Measurements from ENCODE around the gene PLRG1. TPM values are rescaled to one million over a fixed set of nuclear protein-coding genes. Genes with fewer than 3 reads are reported as not detected.

PLRG1 gene
- total RNA-seq, 1 donor from 2014 or later: 79.7 TPM

DNA sequence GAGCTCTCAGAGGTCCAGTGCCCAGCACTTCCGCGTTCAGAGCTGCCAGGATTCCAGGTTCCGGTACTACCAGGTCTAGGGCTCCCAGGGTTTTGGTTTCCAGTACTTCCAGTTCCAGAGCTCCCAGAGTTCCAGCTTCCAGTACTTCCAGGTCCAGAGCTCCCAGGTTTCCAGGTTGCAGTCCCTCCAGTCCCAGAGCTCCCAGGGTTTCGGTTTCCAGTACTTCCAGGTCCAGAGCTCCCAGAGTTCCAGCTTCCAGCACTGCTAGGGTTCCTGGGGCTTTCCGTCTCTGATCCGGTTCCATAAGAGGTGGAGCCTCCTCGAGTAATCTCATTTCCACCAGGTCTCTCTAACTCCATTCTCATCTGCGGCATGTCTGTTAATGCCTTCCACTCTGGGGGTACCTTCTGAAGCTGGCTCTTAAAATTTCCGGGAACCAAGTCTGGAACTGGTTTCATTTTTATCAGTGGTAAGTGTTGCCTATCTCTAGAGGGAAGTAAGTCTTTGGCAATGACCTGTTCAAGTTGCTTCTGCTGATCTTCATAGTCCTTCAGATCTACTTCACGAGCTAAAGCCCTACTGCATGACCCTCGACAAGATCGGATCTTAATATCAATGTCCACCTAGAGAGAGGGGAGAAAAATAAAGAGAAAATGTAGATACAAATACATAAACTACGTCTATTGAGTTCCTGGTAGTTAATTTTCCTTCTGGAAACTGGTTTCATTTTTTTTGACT is 36.3 kb upstream of the PLRG1 start:
- no peaks in the 10 kb centered on the region for H3K27me3 Mint-ChIP-seq (ENCODE audit: unreplicated experiment)

DNA sequence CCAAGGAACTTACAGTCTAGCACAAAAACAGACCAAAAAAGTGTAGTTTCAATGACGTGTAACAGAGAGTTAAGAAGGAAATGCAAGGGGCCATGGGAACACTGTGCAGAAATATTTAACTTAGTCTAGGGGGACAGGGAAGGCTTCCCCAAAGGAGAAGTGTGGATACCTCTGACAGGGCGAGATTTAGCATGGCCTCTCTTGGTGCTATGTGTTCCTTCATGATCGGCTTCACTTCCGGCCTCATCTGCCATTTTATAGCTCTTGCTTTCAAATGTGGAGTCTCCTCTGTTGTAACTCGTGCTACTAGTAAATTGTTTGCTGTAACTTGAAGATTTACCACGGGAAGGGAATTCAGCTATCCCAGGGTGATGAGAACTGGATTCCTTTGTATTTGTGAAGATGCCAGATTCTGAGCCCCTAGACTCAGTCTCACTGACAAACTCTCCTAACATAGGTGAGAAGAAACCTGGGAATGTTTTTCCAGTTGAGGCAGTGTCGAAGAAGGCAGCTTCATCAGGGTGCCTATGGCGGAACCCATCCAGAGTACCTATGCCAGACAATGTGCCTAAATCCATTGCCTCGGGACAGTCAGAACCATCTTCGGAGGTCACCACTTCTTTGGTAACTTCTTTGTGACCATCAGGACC is 35.3 kb upstream of the PLRG1 start:
- Mint-ChIP-seq H3K27me3 (ENCODE audit: unreplicated experiment) (no peaks in the 10 kb centered on the region), H3K4me3 (ENCODE audit: unreplicated experiment) (no peak overlapping the region), H3K27ac (ENCODE audit: unreplicated experiment) (no peak overlapping the region), H3K9me3 (ENCODE audit: unreplicated experiment) (no peaks in the 10 kb centered on the region), H3K36me3 (ENCODE audit: unreplicated experiment) (no peaks in the 10 kb centered on the region), H3K4me1 (ENCODE audit: low read depth, unreplicated experiment) (no peaks in the 10 kb centered on the region)
- TF ChIP-seq, protein P1, sequence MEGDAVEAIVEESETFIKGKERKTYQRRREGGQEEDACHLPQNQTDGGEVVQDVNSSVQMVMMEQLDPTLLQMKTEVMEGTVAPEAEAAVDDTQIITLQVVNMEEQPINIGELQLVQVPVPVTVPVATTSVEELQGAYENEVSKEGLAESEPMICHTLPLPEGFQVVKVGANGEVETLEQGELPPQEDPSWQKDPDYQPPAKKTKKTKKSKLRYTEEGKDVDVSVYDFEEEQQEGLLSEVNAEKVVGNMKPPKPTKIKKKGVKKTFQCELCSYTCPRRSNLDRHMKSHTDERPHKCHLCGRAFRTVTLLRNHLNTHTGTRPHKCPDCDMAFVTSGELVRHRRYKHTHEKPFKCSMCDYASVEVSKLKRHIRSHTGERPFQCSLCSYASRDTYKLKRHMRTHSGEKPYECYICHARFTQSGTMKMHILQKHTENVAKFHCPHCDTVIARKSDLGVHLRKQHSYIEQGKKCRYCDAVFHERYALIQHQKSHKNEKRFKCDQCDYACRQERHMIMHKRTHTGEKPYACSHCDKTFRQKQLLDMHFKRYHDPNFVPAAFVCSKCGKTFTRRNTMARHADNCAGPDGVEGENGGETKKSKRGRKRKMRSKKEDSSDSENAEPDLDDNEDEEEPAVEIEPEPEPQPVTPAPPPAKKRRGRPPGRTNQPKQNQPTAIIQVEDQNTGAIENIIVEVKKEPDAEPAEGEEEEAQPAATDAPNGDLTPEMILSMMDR (IDR thresholded peaks at IDR 0.05; ENCODE audit: partially characterized antibody, unreplicated experiment): no peak
- no peak for DNase-seq

More for the DNA sequence above, 36.3 kb upstream of the PLRG1 start:
- Mint-ChIP-seq H3K4me1 (ENCODE audit: low read depth, unreplicated experiment) (no peaks in the 10 kb centered on the region), H3K4me3 (ENCODE audit: unreplicated experiment) (no peak overlapping the region), H3K27ac (ENCODE audit: unreplicated experiment) (no peak overlapping the region), H3K9me3 (ENCODE audit: unreplicated experiment) (no peaks in the 10 kb centered on the region), H3K36me3 (ENCODE audit: unreplicated experiment) (no peaks in the 10 kb centered on the region)
- TF ChIP-seq, protein P1 (IDR thresholded peaks at IDR 0.05; ENCODE audit: partially characterized antibody, unreplicated experiment): no peak
- no peak for DNase-seq

DNA sequence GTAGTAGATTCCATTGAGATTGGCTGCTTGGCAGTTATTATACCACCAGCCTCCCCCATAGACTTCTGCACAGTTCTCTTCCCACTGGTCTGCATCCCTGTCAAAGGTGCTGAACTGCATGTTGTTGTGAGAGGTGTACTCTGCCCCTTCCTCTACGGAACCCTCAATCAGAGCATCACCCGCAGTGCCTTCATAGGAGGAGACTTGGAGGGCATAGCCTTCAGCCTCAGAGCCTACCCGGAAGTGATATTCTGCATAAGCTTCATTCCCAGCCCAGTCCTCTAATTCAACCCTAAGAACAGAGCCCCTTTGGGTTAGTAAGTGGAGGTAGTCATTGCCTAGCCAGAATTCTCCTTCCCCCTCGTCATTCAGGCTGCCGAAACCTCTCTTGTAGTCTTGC is 34.1 kb upstream of the PLRG1 start:
- TF ChIP-seq, protein P1 (IDR thresholded peaks at IDR 0.05; ENCODE audit: partially characterized antibody, unreplicated experiment): no peak
- Mint-ChIP-seq H3K36me3 (ENCODE audit: unreplicated experiment) (no peaks in the 10 kb centered on the region), H3K27ac (ENCODE audit: unreplicated experiment) (no peak overlapping the region), H3K27me3 (ENCODE audit: unreplicated experiment) (no peaks in the 10 kb centered on the region), H3K4me1 (ENCODE audit: low read depth, unreplicated experiment) (no peaks in the 10 kb centered on the region), H3K4me3 (ENCODE audit: unreplicated experiment) (no peak overlapping the region), H3K9me3 (ENCODE audit: unreplicated experiment) (no peaks in the 10 kb centered on the region)
- DNase-seq: no peak

DNA sequence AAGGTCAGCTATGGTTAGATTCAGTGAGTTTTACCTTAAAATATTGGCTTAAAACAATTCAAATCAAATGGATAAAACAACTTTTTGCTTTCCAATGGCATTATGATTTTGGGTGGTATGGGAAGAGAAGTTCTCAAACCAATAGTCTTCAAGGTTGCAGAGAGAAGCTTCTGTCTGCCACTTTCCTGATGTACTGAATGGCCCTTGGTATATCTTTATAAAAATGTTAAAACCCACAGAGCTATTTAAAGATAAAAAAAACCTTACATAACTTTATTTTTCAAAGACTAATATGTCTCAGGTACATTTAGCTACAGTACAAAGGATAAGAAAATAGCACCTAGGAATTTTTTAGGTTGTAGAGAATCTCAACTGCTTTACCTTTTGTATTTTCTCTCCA is 33.5 kb upstream of the PLRG1 start:
- H3K4me3 Mint-ChIP-seq (ENCODE audit: unreplicated experiment): no peak overlapping the region
- H3K27ac Mint-ChIP-seq (ENCODE audit: unreplicated experiment): no peak overlapping the region
- H3K4me1 Mint-ChIP-seq (ENCODE audit: low read depth, unreplicated experiment): no peaks in the 10 kb centered on the region
- H3K36me3 Mint-ChIP-seq (ENCODE audit: unreplicated experiment): no peaks in the 10 kb centered on the region
- no peaks in the 10 kb centered on the region for H3K27me3 Mint-ChIP-seq (ENCODE audit: unreplicated experiment)
- DNase-seq: no peak
- TF ChIP-seq, protein P1 (IDR thresholded peaks at IDR 0.05; ENCODE audit: partially characterized antibody, unreplicated experiment): no peak
- no peaks in the 10 kb centered on the region for H3K9me3 Mint-ChIP-seq (ENCODE audit: unreplicated experiment)

DNA sequence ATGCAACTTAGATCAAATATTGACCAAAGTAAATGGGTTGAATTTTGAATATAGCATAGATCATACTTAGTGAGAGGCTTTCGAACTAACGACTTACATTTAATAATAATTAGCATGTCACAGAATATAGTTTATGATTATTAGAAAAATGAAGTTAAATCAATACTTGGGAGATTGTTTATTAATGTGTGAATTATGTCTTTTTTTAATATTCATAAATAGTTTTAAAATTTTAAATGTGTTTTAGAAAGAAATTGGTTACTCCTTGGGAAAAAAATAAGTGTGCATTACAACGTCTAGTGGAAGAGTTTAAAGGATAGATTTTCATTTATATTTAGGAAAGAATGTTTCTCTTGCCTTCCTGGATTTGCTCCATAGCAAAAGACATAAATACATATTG is 33.0 kb upstream of the PLRG1 start:
- Mint-ChIP-seq H3K27me3 (ENCODE audit: unreplicated experiment) (no peaks in the 10 kb centered on the region), H3K4me1 (ENCODE audit: low read depth, unreplicated experiment) (no peaks in the 10 kb centered on the region), H3K36me3 (ENCODE audit: unreplicated experiment) (no peaks in the 10 kb centered on the region), H3K9me3 (ENCODE audit: unreplicated experiment) (no peaks in the 10 kb centered on the region), H3K27ac (ENCODE audit: unreplicated experiment) (no peak overlapping the region), H3K4me3 (ENCODE audit: unreplicated experiment) (no peak overlapping the region)
- TF ChIP-seq, protein P1 (IDR thresholded peaks at IDR 0.05; ENCODE audit: partially characterized antibody, unreplicated experiment): no peak
- DNase-seq: no peak
